IgD-negative memory B cell (primary cell): Measurements from ENCODE around the gene FMN2. TPM values are rescaled to one million over a fixed set of nuclear protein-coding genes. Genes with fewer than 3 reads are reported as not detected.
"Not testable (repeated sequence)": the region's sequence is repeated elsewhere in the genome, so short reads cannot be mapped to it uniquely, and the experiment has no call there.

Source experiments
- H3K27ac Mint-ChIP-seq, 3 donors: one replicate each; pipeline ENCODE4 v1.8.0; 2020 to 2022; ENCODE audit warnings: mild to moderate bottlenecking in 3 of 3, mixed read lengths in 3 of 3, moderate library complexity in 1 of 3
- H3K27me3 Mint-ChIP-seq: one replicate; pipeline ENCODE4 v1.8.0; 2021; ENCODE audit warnings: mixed read lengths
- H3K36me3 Mint-ChIP-seq: one replicate; pipeline ENCODE4 v1.8.0; 2020; ENCODE audit warnings: mild to moderate bottlenecking, mixed read lengths
- H3K4me1 Mint-ChIP-seq, 3 donors: one replicate each; pipeline ENCODE4 v1.8.0; 2020 to 2022; ENCODE audit warnings: mixed read lengths in 3 of 3, mild to moderate bottlenecking in 1 of 3
- H3K4me3 Mint-ChIP-seq, 4 donors: one replicate each; pipeline ENCODE4 v1.8.0; 2020 to 2022; ENCODE audit warnings: mild to moderate bottlenecking in 4 of 4, mixed read lengths in 4 of 4, moderate library complexity in 3 of 4
- H3K9me3 Mint-ChIP-seq, 3 donors: one replicate each; pipeline ENCODE4 v1.8.0; 2020 to 2021; ENCODE audit warnings: mixed read lengths in 3 of 3, mild to moderate bottlenecking in 1 of 3
- polyA plus RNA-seq: library from polyadenylated mRNA; unstranded; fragments of 300-500 nt; fragmentation: Illumina TruSeq; gene quantifications from one replicate; pipeline ENCODE4 v1.2.3, GENCODE V29; 2021

The FMN2 gene
- polyA plus RNA-seq, 1 donor from 2014 or later, result not detected

DNA sequence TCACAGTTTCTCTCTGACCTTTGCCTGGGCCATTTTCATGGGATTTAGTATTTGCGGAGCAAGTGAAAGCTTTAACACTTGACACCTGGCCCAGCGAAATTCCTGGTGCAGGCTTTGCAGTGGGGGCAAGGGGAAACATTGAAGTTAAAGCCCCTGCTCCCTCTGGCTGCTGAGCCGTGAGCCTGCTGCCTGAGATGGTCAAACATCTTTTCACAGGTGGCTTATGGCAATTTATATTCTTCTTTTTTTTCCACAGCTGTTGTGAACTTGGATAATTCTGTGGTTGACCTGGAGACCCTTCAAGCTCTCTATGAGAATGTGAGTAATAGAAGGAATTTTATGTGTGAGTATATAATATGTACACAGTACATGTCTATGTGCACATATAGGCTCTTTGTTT, 202.9 kb downstream of the FMN2 start:
- no peaks in the 10 kb centered on the region for H3K36me3 Mint-ChIP-seq
- no peak overlapping the region for H3K27ac Mint-ChIP-seq
- peaks cover 2 to 13% (median 2%) of the 10 kb centered on the region in 3 donors for H3K9me3 Mint-ChIP-seq
- H3K4me3 Mint-ChIP-seq, result no peak overlapping the region
- H3K27me3 Mint-ChIP-seq, result no peaks in the 10 kb centered on the region
- no peaks in the 10 kb centered on the region for H3K4me1 Mint-ChIP-seq

- peaks cover 2 to 15% (median 5%) of the 10 kb centered on the region in 3 donors for H3K9me3 Mint-ChIP-seq
- no peaks in the 10 kb centered on the region for H3K4me1 Mint-ChIP-seq
- no peaks in the 10 kb centered on the region for H3K36me3 Mint-ChIP-seq
- no peak overlapping the region for H3K27ac Mint-ChIP-seq
- no peak overlapping the region for H3K4me3 Mint-ChIP-seq
- no peaks in the 10 kb centered on the region for H3K27me3 Mint-ChIP-seq
Observed at GRCh38 chr1:240295811-240296210, 204.1 kb downstream of the FMN2 start.

DNA sequence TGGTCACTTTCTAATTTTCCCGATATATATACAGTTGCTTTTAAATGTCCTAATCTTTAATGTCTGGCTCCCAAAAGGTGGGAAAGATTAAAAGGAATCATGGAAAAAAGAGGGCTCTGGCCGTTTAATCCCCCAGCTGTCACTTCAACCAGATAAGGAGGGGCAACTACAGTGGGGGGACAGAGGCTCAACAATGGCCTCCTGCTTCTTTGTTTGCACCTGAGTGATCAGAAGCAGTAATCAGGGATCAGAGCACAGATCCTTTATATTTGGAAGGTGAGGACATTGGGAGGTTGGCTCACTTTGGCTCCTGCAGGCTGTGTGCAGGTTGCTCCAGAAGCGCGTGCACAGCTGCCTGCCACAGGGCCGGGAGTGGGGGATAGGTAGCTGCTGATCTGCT, 212.8 kb downstream of the FMN2 start:
- H3K9me3 Mint-ChIP-seq, result peaks cover 5 to 14% (median 5%) of the 10 kb centered on the region in 3 donors
- no peaks in the 10 kb centered on the region for H3K36me3 Mint-ChIP-seq
- H3K27me3 Mint-ChIP-seq, result no peaks in the 10 kb centered on the region
- H3K4me3 Mint-ChIP-seq, result no peak overlapping the region
- H3K27ac Mint-ChIP-seq, result peak overlapping the region in 1 of 3 donors; percentile 41
- H3K4me1 Mint-ChIP-seq, result no peaks in the 10 kb centered on the region

DNA sequence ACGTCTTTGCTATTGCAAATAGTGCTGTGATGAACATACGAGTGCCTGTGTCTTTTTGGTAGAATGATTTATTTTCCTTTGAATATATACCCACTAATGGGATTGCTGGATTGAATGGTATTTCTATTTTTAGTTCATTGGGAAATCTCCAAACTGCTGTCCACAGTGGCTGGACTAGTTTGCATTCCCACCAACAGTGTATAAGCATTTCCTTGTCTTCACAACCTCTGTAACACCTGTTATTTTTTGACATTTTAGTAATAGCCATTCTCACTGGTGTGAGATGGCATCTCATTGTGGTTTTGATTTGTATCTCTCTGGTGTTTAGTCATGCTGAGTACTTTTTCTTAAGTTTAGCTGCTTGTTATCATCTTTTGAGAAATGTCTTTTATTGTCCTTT, 215.0 kb downstream of the FMN2 start:
- Mint-ChIP-seq H3K27me3 (no peaks in the 10 kb centered on the region), H3K27ac (no peak overlapping the region), H3K9me3 (peaks cover 2 to 11% (median 5%) of the 10 kb centered on the region in 3 donors), H3K4me1 (no peaks in the 10 kb centered on the region), H3K36me3 (no peaks in the 10 kb centered on the region), H3K4me3 (no peak overlapping the region)

DNA sequence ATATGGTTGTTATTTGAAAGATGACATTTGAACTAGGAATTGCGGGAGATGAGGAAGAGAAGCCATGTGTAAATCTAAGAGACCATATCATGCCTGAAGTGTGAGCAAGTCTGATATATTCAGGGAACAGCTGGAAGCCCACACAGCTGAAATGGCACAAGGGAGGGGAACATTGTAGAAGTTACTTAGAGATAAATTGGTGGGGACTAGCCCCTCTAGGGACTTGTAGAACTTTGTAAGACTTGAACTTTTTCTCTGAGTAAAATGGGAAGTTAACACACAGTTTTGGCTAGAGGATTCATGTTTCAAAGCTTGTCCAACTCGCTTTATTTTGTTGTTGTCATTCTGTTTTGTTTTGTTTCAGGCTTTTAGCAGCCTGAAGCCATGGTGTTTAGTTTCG, 216.4 kb downstream of the FMN2 start:
- Mint-ChIP-seq H3K9me3 (peaks cover 0 to 13% (median 5%) of the 10 kb centered on the region in 3 donors), H3K36me3 (no peaks in the 10 kb centered on the region), H3K4me1 (no peaks in the 10 kb centered on the region), H3K27me3 (no peaks in the 10 kb centered on the region), H3K4me3 (no peak overlapping the region), H3K27ac (no peak overlapping the region)

GRCh38 chr1:240309769-240310168, 218.1 kb downstream of the FMN2 start:
- H3K36me3 Mint-ChIP-seq, result no peaks in the 10 kb centered on the region
- H3K27ac Mint-ChIP-seq, result no peak overlapping the region
- peaks cover 2% of the 10 kb centered on the region for H3K27me3 Mint-ChIP-seq
- peaks cover 0 to 12% (median 5%) of the 10 kb centered on the region in 3 donors for H3K9me3 Mint-ChIP-seq
- no peaks in the 10 kb centered on the region for H3K4me1 Mint-ChIP-seq
- peak overlapping the region in 1 of 4 donors; percentile 44 for H3K4me3 Mint-ChIP-seq

DNA sequence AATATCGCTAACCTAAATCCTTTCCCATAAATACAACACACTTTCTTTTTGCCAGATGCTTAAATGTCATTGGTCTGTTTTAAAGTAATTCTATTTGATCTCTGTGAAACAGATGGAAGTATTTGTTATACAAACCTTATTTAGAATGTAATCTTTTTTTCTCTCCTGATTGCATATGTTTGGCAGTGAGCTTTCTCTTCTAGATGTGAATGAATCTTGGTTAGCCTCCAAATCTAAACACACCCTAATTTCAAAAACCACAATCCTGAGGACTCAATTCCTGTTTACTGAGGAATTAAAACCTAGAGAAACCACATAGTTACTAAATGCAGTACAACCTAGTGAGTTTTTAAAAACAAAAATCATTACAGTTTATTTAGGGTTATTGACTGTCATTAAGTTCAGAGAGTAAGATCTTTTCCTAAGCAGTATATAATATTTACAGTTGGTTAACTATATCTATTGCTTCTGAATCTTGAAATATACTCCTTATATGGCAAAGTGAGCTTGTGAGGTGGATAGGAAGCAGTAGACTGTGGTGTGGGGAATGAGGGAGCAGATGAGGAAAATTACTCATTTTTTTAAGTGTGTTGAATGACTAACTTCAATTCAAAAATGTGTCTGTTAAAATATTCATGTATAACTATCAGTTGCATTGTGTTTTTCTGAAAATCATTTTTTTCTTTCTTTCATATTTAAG, 218.7 kb downstream of the FMN2 start:
- H3K4me3 Mint-ChIP-seq, result no peak overlapping the region
- no peak overlapping the region for H3K27ac Mint-ChIP-seq
- H3K36me3 Mint-ChIP-seq, result no peaks in the 10 kb centered on the region
- H3K27me3 Mint-ChIP-seq, result peaks cover 2% of the 10 kb centered on the region
- peaks cover 0 to 12% (median 5%) of the 10 kb centered on the region in 3 donors for H3K9me3 Mint-ChIP-seq
- no peaks in the 10 kb centered on the region for H3K4me1 Mint-ChIP-seq

GRCh38 chr1:240312872-240313271, 221.2 kb downstream of the FMN2 start:
- Mint-ChIP-seq H3K36me3 (no peaks in the 10 kb centered on the region), H3K27me3 (peaks cover 2% of the 10 kb centered on the region), H3K4me1 (no peaks in the 10 kb centered on the region)

DNA sequence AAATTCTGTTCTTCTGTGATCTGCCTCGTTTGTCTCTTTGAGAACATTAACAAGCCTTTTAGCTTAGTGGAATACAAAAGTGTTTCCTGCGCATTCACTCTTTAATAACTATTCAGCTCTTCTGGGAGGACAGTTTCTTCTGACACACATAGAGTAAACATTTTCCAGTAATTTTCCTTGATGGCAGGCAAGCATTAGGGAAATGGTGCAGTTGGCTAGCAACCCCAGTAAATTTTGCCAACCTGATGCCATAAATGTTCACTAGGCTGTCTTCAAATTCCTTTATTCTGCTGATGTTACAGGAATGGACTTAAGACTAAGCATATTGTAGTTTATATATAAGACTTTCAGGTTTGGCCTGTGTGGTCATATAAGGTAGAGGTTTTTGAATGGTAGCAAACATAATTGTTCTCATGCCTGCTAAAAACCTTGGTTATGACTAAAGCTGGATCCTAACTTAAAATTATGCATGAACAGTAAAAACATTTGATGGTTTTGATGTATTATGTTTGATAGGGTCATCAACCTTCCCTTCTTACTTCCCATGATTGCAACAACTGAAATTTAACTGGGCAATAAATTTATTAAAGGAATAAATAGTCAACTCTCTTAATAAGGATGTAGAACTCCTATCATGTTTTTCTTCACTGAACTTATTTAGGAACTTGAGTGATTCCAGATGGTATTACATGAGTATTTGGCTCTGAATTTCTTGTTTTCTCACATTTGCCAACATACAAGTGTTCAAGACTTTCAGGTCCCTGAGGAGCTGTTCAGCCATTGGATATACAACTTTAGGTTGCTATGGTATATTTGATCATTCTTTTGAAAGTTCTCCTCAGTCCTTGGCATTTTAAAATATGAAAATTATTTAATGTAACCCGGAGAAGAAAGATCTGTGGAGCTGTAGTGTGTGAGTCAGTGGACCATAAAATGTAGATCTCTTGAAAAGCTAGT, 223.4 kb downstream of the FMN2 start:
- Mint-ChIP-seq H3K4me3 (no peak overlapping the region), H3K9me3 (peaks cover 5 to 10% (median 9%) of the 10 kb centered on the region in 3 donors), H3K27ac (no peak overlapping the region), H3K4me1 (no peaks in the 10 kb centered on the region), H3K36me3 (peaks cover 2% of the 10 kb centered on the region), H3K27me3 (peaks cover 2% of the 10 kb centered on the region)

More at GRCh38 chr1:240312872-240313271, 221.2 kb downstream of the FMN2 start:
- Mint-ChIP-seq H3K4me3 (no peak overlapping the region), H3K9me3 (peaks cover 1 to 11% (median 7%) of the 10 kb centered on the region in 3 donors), H3K27ac (no peak overlapping the region)

DNA sequence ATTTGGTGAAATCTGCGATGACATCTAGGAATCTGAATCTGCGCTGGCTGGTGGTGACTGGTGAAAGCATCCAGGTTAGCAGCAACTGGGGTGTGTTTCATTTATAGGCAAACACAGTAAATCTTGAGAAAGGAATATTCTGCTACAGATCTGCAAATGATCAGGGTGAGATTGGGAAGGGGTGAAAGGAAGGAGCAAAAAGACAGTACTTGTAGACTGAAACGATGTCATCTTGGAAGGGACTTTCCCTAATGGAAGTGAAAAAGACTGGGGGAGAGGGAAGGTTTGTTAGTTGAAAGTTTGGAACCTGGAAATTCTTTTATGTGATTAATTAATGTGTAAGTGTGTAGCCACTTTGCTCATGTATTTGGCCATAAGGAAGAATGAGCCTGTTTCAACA, 228.3 kb downstream of the FMN2 start:
- Mint-ChIP-seq H3K36me3 (peaks cover 2% of the 10 kb centered on the region), H3K9me3 (peaks cover 7 to 12% (median 9%) of the 10 kb centered on the region in 3 donors), H3K27ac (no peak overlapping the region), H3K27me3 (no peaks in the 10 kb centered on the region), H3K4me1 (peaks cover 0 to 1% (median 0%) of the 10 kb centered on the region in 3 donors), H3K4me3 (no peak overlapping the region)

DNA sequence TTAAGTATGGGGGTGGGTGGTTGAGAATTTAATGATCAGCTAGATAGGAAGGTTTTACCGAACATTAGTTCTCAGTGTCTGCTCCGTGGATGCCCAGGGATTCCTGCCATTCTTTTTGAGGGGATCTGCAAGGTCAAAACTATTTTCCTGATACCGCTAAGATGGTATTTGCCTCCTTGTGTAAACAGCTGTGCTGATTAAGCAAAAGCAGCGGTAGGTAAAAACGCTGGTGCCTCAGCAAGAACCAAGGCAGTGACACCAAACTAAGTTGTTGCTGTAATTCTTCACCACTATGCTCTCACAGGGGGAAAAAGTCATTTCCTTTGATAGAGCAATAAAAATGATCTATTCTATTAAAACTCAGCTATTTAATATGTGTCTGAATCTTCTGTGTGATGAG, 229.0 kb downstream of the FMN2 start:
- peaks cover 0 to 1% (median 0%) of the 10 kb centered on the region in 3 donors for H3K4me1 Mint-ChIP-seq
- H3K27ac Mint-ChIP-seq, result no peak overlapping the region
- H3K36me3 Mint-ChIP-seq, result peaks cover 2% of the 10 kb centered on the region
- H3K27me3 Mint-ChIP-seq, result no peaks in the 10 kb centered on the region
- no peak overlapping the region for H3K4me3 Mint-ChIP-seq
- H3K9me3 Mint-ChIP-seq, result peaks cover 7 to 12% (median 9%) of the 10 kb centered on the region in 3 donors

GRCh38 chr1:240322943-240323342, 231.3 kb downstream of the FMN2 start:
- peaks cover 4 to 9% (median 8%) of the 10 kb centered on the region in 3 donors for H3K9me3 Mint-ChIP-seq
- peaks cover 2% of the 10 kb centered on the region for H3K36me3 Mint-ChIP-seq
- H3K4me3 Mint-ChIP-seq, result no peak overlapping the region
- H3K27ac Mint-ChIP-seq, result peak overlapping the region in 1 of 3 donors; percentile 29
- no peaks in the 10 kb centered on the region for H3K27me3 Mint-ChIP-seq
- peaks cover 0 to 1% (median 0%) of the 10 kb centered on the region in 3 donors for H3K4me1 Mint-ChIP-seq

DNA sequence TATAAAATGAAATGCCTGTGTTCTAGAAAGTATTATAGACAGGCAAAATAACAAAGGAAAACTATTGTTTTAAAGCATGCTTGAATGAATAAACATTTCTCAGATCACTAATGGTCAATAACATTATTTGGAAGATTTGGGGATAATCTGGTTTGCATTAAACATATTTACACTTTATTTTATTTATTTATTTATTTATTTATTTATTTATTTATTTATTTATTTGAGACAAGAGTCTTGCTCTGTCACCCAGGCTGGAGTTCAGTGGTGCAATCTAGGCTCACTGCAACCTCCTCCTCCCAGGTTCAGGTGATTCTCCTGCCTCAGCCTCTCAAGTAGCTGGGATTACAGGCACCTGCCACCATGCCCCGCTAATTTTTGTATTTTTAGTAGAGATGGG, 236.7 kb downstream of the FMN2 start:
- not testable (repeated sequence) for H3K9me3 Mint-ChIP-seq, H3K4me3 Mint-ChIP-seq, H3K36me3 Mint-ChIP-seq, H3K4me1 Mint-ChIP-seq, H3K27ac Mint-ChIP-seq, H3K27me3 Mint-ChIP-seq

DNA sequence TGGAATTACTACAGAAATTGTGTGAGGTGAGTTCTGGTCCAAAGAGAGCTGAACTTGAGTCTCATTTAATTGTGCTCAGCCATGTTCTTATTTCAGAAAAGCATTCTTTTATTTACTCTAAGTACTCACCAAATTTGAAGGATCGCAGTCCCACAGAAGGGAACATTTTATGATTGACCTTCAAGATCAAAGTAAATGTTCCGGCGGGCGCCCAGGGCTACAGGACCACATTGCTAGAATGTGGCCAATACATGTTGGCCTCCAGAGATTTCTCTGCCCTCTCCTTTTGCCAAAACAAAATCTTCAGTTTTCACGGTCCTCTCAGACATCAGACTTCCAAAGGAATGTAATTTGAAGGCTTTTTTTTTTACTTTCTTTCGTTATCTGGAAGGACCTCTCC, 237.8 kb downstream of the FMN2 start:
- H3K4me1 Mint-ChIP-seq, result no peaks in the 10 kb centered on the region
- no peak overlapping the region for H3K4me3 Mint-ChIP-seq

GRCh38 chr1:240332672-240333071, 241.0 kb downstream of the FMN2 start:
- H3K36me3 Mint-ChIP-seq, result peaks cover 1% of the 10 kb centered on the region
- no peaks in the 10 kb centered on the region for H3K4me1 Mint-ChIP-seq
- peaks cover 0 to 4% (median 2%) of the 10 kb centered on the region in 3 donors for H3K9me3 Mint-ChIP-seq
- H3K27me3 Mint-ChIP-seq, result no peaks in the 10 kb centered on the region
- no peak overlapping the region for H3K27ac Mint-ChIP-seq
- H3K4me3 Mint-ChIP-seq, result no peak overlapping the region

More for the DNA sequence above, 237.8 kb downstream of the FMN2 start:
- Mint-ChIP-seq H3K27ac (no peak overlapping the region), H3K9me3 (peaks cover 0 to 3% (median 3%) of the 10 kb centered on the region in 3 donors), H3K36me3 (peaks cover 1% of the 10 kb centered on the region), H3K27me3 (no peaks in the 10 kb centered on the region)
